Testis (tissue), 2 donors: ENCODE data around the gene SHISA8.

Experiments
- POLR2A ChIP-seq: fragments of 450-650 bp; IDR thresholded peaks from one replicate; pipeline ENCODE4 v1.6.1; 2017; ENCODE audit warnings: antibody characterized with exemption, mild to moderate bottlenecking, moderate library complexity
- TF ChIP-seq, protein P1 (sequence below), 3 experiments: fragments of 450-650 bp in 2 of 3; fragments of 200-600 bp in 1 of 3; sonication (generic) in 1 of 3; IDR thresholded peaks; one replicate each; pipeline ENCODE4 v1.5.1; 2016 to 2019; ENCODE audit warnings: antibody characterized with exemption in 3 of 3, mild to moderate bottlenecking in 2 of 3, moderate library complexity in 1 of 3

- TF ChIP-seq, protein P1, sequence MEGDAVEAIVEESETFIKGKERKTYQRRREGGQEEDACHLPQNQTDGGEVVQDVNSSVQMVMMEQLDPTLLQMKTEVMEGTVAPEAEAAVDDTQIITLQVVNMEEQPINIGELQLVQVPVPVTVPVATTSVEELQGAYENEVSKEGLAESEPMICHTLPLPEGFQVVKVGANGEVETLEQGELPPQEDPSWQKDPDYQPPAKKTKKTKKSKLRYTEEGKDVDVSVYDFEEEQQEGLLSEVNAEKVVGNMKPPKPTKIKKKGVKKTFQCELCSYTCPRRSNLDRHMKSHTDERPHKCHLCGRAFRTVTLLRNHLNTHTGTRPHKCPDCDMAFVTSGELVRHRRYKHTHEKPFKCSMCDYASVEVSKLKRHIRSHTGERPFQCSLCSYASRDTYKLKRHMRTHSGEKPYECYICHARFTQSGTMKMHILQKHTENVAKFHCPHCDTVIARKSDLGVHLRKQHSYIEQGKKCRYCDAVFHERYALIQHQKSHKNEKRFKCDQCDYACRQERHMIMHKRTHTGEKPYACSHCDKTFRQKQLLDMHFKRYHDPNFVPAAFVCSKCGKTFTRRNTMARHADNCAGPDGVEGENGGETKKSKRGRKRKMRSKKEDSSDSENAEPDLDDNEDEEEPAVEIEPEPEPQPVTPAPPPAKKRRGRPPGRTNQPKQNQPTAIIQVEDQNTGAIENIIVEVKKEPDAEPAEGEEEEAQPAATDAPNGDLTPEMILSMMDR (IDR thresholded peaks at IDR 0.05), result no peak
- TF ChIP-seq POLR2A, result no peak
These were observed 22.2 kb downstream of the SHISA8 start for GRCh38 chr22:41892721-41893120.
